Measurements from ENCODE around the gene DCAF15. TPM values are rescaled to one million over a fixed set of nuclear protein-coding genes. Genes with fewer than 3 reads are reported as not detected.
A peak's percentile ranks its signal among the peaks of the same experiment; 100 is the strongest.
"Not testable (repeated sequence)": the region's sequence is repeated elsewhere in the genome, so short reads cannot be mapped to it uniquely, and the experiment has no call there.

The DCAF15 gene
- total RNA-seq, 1 donor from 2014 or later = 35.1 TPM

GRCh38 chr19:13918726-13919411, 33.4 kb upstream of the DCAF15 start:
- TF ChIP-seq CTCF (IDR thresholded peaks at IDR 0.05) = no peak
- Histone ChIP-seq H3K27me3 (no peaks in the 10 kb centered on the region), H3K36me3 (peaks cover 73% of the 10 kb centered on the region), H3K4me1 (no peaks in the 10 kb centered on the region), H3K4me3 (no peak overlapping the region), H3K9me3 (no peaks in the 10 kb centered on the region), H3K27ac (no peak overlapping the region)
- no peak for DNase-seq
- intact Hi-C loops (cut with DNase I) = no loop called here
- ATAC-seq = no peak

GRCh38 chr19:13920524-13920923, 31.8 kb upstream of the DCAF15 start:
- TF ChIP-seq CTCF (IDR thresholded peaks at IDR 0.05) = no peak
- Histone ChIP-seq H3K4me3 (no peak overlapping the region), H3K9me3 (no peaks in the 10 kb centered on the region), H3K4me1 (no peaks in the 10 kb centered on the region), H3K36me3 (peaks cover 69% of the 10 kb centered on the region), H3K27ac (no peak overlapping the region), H3K27me3 (no peaks in the 10 kb centered on the region)
- intact Hi-C loops (cut with DNase I) = no loop called here
- DNase-seq (no peak), ATAC-seq (no peak)

GRCh38 chr19:13920940-13921747, 31.2 kb upstream of the DCAF15 start:
- H3K4me1 ChIP-seq = no peaks in the 10 kb centered on the region
- H3K27me3 ChIP-seq = no peaks in the 10 kb centered on the region
- no peak for TF ChIP-seq CTCF (IDR thresholded peaks at IDR 0.05)
- H3K9me3 ChIP-seq = no peaks in the 10 kb centered on the region
- peaks cover 66% of the 10 kb centered on the region for H3K36me3 ChIP-seq
- DNase-seq (no peak), ATAC-seq (peak; percentile 63)
- intact Hi-C loops (cut with DNase I) = no loop called here
- H3K4me3 ChIP-seq = no peak overlapping the region
- no peak overlapping the region for H3K27ac ChIP-seq

- H3K27ac ChIP-seq; ATAC-seq; H3K27me3 ChIP-seq; H3K4me3 ChIP-seq; H3K4me1 ChIP-seq; intact Hi-C loops (cut with DNase I); DNase-seq; H3K9me3 ChIP-seq: not testable (repeated sequence)
- H3K36me3 ChIP-seq = peaks cover 66% of the 10 kb centered on the region
These were observed 30.2 kb upstream of the DCAF15 start for GRCh38 chr19:13922118-13922517.

- no peaks in the 10 kb centered on the region for H3K9me3 ChIP-seq
- H3K27ac ChIP-seq = no peak overlapping the region
- H3K36me3 ChIP-seq = peaks cover 67% of the 10 kb centered on the region
- DNase-seq (no peak), ATAC-seq (no peak)
- no peak for TF ChIP-seq CTCF (IDR thresholded peaks at IDR 0.05)
- intact Hi-C loops (cut with DNase I) = no loop called here
- H3K4me1 ChIP-seq = peaks cover 3% of the 10 kb centered on the region
- H3K4me3 ChIP-seq = no peak overlapping the region
- no peaks in the 10 kb centered on the region for H3K27me3 ChIP-seq
These were observed 28.9 kb upstream of the DCAF15 start for GRCh38 chr19:13923194-13923987.
